WERI-Rb-1 (cell line): ENCODE data around the gene ADAMTS5.

Experiments
- DNase-seq: peaks from one replicate; pipeline ENCODE4 v3.0.0-alpha.2; 2020
- H3K27ac ChIP-seq: fragments of 250-450 bp; sonication (Bioruptor Pico); 2 replicates; pipeline ENCODE4 v1.5.1; 2020; ENCODE audit warnings: mild to moderate bottlenecking, moderate library complexity
- H3K27me3 ChIP-seq: fragments of 250-450 bp; sonication (Bioruptor Pico); 2 replicates; pipeline ENCODE4 v1.5.1; 2021; ENCODE audit warnings: mild to moderate bottlenecking, low read depth, moderate library complexity; ENCODE audit not compliant: insufficient read depth, severe bottlenecking
- H3K36me3 ChIP-seq: fragments of 250-450 bp; sonication (Bioruptor Pico); 2 replicates; pipeline ENCODE4 v1.5.1; 2020; ENCODE audit warnings: mild to moderate bottlenecking, moderate library complexity
- H3K4me3 ChIP-seq: 2 replicates; pipeline ENCODE4 v1.5.1; 2011; ENCODE audit warnings: low read depth, mild to moderate bottlenecking, control low read depth, low read length
- H3K9me3 ChIP-seq: fragments of 250-450 bp; sonication (Bioruptor Pico); 2 replicates; pipeline ENCODE4 v1.5.1; 2021; ENCODE audit warnings: mild to moderate bottlenecking, moderate library complexity; ENCODE audit not compliant: severe bottlenecking
- CTCF ChIP-seq: IDR thresholded peaks from 2 replicates; pipeline ENCODE4 v1.5.1; 2011; ENCODE audit warnings: low read depth, mild to moderate bottlenecking, control low read depth, inconsistent platforms, low read length

The ADAMTS5 gene

DNA sequence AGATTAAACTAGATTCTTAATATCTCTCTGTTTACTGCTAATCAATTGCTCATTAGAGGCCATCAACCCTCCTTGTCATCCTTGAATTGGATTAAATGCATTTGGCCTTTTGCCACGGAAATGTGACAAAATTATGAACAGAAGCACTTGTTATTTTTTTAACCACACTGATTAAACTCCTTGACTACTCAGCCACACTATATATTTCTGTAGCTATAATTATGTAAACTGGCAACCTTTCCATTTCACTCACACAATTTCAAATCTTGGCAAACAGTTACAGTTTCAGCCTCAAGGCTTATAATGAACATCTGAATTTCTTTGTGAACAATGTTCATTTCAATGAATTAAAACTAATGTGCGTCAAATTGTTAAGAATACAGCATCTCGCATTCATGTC lies 10.1 kb downstream of the ADAMTS5 start:
- Histone ChIP-seq H3K27me3 (peaks cover 88% of the 10 kb centered on the region), H3K4me3 (no peak overlapping the region), H3K27ac (no peak overlapping the region), H3K36me3 (no peaks in the 10 kb centered on the region), H3K9me3 (no peaks in the 10 kb centered on the region)
- DNase-seq, result no peak
- TF ChIP-seq CTCF, result no peak

DNA sequence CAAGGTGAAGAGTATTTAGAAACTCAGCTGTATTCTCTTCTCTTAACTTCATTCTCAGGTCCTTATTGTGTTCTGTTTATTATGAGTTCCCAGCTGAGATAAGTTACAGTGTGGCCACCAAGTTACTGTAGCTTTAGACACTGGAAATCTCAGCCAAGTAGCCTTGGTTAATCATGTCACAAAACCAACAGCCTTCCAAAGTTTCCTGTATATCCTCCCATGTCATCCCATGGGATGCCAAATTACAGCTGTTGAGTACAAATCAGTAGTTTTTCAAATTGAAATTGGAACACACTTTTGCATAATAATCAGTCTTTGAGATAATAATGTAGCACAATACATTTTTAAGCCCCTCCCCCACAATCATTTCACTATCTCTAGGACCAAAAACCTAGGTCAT lies 10.7 kb downstream of the ADAMTS5 start:
- Histone ChIP-seq H3K4me3 (no peak overlapping the region), H3K27me3 (peaks cover 84% of the 10 kb centered on the region), H3K27ac (no peak overlapping the region), H3K36me3 (no peaks in the 10 kb centered on the region), H3K9me3 (no peaks in the 10 kb centered on the region)
- TF ChIP-seq CTCF, result no peak
- DNase-seq, result no peak

DNA sequence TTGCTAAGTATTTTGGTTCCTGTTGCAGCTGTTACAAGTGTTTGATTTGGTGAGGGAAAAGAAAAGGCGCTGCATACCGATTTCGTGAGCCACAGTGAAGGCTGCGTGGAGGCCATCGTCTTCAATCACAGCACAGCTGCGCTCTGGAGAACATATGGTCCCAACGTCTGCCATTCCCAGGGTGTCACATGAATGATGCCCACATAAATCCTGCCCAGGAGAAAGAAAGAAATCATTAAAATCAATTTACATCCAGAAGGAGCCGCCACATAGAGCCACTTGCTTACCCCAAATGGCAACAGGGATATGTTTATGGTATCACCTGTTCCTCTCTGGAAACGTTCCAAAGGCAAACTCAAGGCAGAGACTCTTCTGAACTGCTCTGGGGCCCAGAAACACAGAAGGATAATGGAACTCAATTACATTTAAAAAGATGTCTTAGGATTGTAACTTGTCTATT lies 12.2 kb downstream of the ADAMTS5 start:
- peaks cover 88% of the 10 kb centered on the region for H3K27me3 ChIP-seq

GRCh38 chr21:26952374-26953066 lies 14.4 kb downstream of the ADAMTS5 start:
- Histone ChIP-seq H3K27ac (no peak overlapping the region), H3K27me3 (peaks cover 92% of the 10 kb centered on the region), H3K36me3 (no peaks in the 10 kb centered on the region), H3K9me3 (no peaks in the 10 kb centered on the region), H3K4me3 (no peak overlapping the region)
- no peak for TF ChIP-seq CTCF
- DNase-seq, result no peak

More for the DNA sequence above, 12.2 kb downstream of the ADAMTS5 start:
- Histone ChIP-seq H3K36me3 (no peaks in the 10 kb centered on the region), H3K9me3 (no peaks in the 10 kb centered on the region), H3K27ac (no peak overlapping the region), H3K4me3 (no peak overlapping the region)
- TF ChIP-seq CTCF, result no peak
- no peak for DNase-seq

GRCh38 chr21:26949830-26950229 lies 17.1 kb downstream of the ADAMTS5 start:
- Histone ChIP-seq H3K9me3 (no peaks in the 10 kb centered on the region), H3K27me3 (peaks cover 92% of the 10 kb centered on the region), H3K4me3 (no peak overlapping the region), H3K36me3 (no peaks in the 10 kb centered on the region), H3K27ac (no peak overlapping the region)
- no peak for DNase-seq
- TF ChIP-seq CTCF, result no peak

GRCh38 chr21:26948194-26948593 lies 18.7 kb downstream of the ADAMTS5 start:
- Histone ChIP-seq H3K36me3 (no peaks in the 10 kb centered on the region), H3K27ac (no peak overlapping the region), H3K27me3 (peaks cover 92% of the 10 kb centered on the region), H3K4me3 (no peak overlapping the region), H3K9me3 (no peaks in the 10 kb centered on the region)
- TF ChIP-seq CTCF, result no peak
- DNase-seq, result no peak
